HG02870 (cell line): Measurements from ENCODE around the gene EEF1E1.

ENCODE experiments used
- ATAC-seq: cut with Tn5 transposase; IDR thresholded peaks from one replicate; pipeline ENCODE4 v1.9.1; 2021; ENCODE audit warnings: mild to moderate bottlenecking, moderate library complexity; ENCODE audit not compliant: unreplicated experiment

EEF1E1 gene

DNA sequence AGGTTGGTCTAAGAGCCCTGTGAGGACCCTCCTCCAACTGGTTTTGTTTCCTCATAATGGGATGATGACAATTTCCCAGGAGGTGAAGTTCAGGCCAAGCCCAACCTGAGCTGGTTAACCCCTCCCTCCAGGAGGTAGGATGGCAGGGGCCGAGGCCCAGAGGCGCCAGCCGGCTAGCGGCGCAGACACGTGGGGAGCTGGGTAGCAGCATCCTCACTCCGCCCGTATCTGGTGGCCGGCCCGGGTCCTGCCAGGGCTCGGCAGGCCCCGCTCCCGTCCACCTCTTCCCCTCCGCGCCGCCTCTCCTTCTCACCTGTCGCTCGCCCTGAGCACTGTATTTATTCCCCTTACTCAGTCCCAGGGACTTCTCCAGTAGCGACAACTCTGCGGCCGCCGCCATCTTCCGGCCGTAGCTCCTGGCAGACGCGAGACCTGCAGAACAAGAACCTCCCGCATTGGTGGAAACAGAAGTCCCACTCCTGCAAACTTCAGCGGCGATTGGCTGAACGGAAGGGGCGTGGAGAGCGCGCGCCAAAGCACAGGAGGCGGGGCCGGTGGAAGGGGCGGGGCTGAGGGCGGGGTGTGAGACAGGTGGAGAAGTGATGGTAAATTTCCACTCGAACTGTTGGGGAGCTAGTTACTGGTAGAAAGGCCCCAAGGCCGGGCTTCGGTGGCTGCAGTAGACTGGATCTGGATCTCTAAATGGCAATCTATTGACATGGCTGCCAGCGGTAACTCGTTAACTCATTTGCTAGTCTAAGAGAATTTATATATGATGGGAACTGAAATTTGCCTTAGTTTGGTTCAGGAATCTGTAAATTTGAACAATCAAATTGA, at the start of gene EEF1E1:
TSS of gene EEF1E1 (minus strand) at position 427 of the 837 bp plus-strand sequence. CDS start at position 400, 27 bp downstream.
- ATAC-seq, result peak; percentile 99

- ATAC-seq, result no peak
Observed at GRCh38 chr6:8149350-8149749, 47.0 kb upstream of the EEF1E1 start.

DNA sequence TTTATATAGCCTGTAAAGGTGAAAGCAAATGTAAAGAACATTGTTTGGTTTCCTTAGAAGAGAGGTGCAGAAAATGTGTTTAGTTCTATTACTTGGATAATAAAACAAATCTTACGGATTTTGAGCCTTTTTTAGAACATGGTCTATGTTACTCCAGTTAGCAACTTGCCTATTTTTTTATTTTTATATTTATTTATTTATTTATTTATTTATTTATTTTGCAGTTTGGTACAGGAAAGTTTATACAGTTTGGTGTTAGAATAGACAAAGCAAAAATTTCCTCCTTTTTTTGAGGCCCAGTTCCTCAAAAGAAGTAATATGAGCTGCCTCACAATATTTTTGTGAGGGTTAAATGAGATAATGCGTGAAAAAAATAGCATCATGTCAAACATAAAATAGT, 41.6 kb upstream of the EEF1E1 start:
- no peak for ATAC-seq

- ATAC-seq, result no peak
Observed at GRCh38 chr6:8139451-8139850, 37.1 kb upstream of the EEF1E1 start.

- no peak for ATAC-seq
Observed at GRCh38 chr6:8137529-8137939, 35.2 kb upstream of the EEF1E1 start.

DNA sequence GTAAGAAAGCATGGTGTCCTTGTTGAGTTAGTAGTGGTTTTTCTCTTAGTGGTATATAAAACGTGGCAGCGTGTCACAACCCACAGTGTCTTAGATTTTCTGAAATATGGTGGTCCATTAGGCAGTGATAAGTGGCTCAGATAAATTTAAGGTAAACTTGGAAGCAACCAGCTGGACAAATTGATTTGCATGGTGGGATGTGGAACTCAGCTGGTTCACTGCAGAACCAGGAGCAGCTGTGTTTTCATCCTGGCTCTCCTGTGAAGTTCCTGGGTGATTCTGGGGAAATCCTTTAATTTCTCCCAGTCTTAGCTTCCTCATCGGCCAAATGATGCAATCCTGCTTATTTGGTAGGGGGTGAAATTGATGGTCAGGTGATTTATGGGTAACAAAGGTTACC, 32.9 kb upstream of the EEF1E1 start:
- ATAC-seq, result no peak

DNA sequence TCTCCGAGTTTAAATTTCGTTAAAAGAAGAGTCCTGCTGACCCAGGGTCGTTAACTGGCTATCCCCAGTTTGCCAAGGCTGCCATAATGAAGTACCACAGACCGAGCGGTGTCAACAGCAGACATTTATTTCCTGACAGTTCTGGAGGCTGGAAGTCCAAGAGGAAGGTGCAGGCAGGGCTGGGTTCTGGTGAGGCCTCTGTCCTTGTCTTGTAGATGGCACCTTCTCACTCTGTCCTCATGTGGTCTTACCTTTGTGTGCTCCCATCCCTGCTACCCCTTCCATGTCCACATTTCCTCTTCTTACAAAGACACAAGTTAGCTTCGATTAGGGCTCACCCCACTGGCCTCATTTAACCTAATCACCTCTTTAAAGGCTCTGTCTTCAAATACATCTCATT, 29.8 kb upstream of the EEF1E1 start:
- ATAC-seq, result no peak

DNA sequence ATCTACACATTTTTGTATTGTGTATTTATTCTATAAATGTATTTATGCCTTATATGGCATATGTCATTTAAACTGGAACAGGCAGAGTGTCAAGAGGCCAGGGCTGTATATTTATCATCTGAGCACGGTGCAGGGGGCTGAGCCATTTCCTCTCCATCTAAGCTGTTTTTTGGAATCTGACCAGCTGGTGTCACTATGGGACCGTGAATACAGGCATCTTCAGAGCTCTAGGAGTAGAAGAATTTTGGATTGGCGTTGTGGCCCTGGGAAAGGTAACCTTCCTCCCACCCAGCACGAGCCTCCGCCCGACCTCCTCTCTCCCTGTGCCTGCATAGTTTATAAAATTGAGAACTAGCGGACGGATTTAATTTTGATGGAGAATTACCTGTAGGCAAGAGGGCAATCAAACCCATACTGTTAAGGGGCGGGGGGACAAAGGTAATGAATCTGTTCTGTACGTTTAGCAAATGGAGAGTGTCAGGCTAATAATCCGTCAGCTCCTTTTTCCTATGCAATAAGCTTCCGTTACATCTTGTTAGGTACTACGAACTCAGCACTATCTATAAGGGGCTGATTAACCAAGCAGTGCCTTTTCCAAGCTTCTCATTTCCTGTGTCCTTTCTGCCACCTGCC, 29.0 kb upstream of the EEF1E1 start:
- peak; percentile 84 for ATAC-seq

GRCh38 chr6:8130399-8130798, 28.1 kb upstream of the EEF1E1 start:
- ATAC-seq, result no peak

GRCh38 chr6:8123236-8123635, 20.9 kb upstream of the EEF1E1 start:
- no peak for ATAC-seq

DNA sequence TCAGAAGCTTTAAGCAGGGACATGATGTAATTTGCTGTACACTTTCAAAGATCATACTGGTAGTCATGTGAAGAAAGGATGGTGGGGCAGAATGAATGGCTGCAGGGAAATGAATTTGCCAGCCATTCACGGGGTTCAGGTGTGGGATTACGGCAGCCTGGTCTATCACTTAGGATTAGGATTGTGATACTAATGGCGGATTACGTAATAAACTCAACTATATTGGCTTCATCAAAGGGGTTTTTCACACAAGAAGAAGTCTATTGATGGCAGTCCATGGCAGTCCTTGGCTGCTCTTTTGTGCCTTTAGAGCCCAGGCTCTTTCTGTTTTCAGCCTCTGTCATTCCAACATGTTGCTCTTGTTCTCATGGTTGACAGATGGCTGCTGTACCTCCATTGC, 12.6 kb upstream of the EEF1E1 start:
- no peak for ATAC-seq

GRCh38 chr6:8113131-8113654, 10.8 kb upstream of the EEF1E1 start:
- no peak for ATAC-seq

- no peak for ATAC-seq
Observed at GRCh38 chr6:8110725-8111124, 8.4 kb upstream of the EEF1E1 start.

- no peak for ATAC-seq
Observed at GRCh38 chr6:8110117-8110721, 7.9 kb upstream of the EEF1E1 start.

GRCh38 chr6:8108759-8109539, 6.6 kb upstream of the EEF1E1 start:
- no peak for ATAC-seq

GRCh38 chr6:8108031-8108660, 5.8 kb upstream of the EEF1E1 start:
- ATAC-seq, result no peak

- ATAC-seq, result no peak
Observed at GRCh38 chr6:8105791-8106190, 3.4 kb upstream of the EEF1E1 start.

GRCh38 chr6:8103726-8104125, 1.4 kb upstream of the EEF1E1 start:
- ATAC-seq, result no peak

GRCh38 chr6:8100159-8100854, 2.0 kb downstream of the EEF1E1 start:
- no peak for ATAC-seq

DNA sequence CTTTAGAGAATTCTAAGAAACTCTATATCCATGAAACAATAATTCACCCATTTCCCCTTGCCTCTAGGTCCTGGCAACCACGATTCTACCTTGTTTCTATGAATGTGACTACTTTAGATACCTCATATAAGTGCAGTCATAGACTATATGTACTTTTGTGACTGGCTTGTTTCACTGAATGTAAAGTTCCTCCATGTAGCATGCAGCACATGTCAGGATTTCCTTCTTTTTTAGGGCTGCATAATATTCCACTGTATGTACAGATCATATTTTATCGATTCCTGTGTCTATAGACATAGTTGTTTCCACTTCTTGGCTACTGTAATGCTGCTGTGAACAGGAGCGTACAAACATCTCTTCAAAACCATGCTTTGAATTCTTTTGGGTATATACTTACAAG, 11.7 kb downstream of the EEF1E1 start:
- no peak for ATAC-seq
